HG03108 (cell line): Measurements from ENCODE around the gene MBD5.

Experiments used
- ATAC-seq: cut with Tn5 transposase; IDR thresholded peaks from one replicate; pipeline ENCODE4 v1.9.1; 2021; ENCODE audit warnings: moderate library complexity; ENCODE audit not compliant: unreplicated experiment

MBD5 gene

GRCh38 chr2:148209603-148210002 lies 188.7 kb downstream of the MBD5 start:
- no peak for ATAC-seq

DNA sequence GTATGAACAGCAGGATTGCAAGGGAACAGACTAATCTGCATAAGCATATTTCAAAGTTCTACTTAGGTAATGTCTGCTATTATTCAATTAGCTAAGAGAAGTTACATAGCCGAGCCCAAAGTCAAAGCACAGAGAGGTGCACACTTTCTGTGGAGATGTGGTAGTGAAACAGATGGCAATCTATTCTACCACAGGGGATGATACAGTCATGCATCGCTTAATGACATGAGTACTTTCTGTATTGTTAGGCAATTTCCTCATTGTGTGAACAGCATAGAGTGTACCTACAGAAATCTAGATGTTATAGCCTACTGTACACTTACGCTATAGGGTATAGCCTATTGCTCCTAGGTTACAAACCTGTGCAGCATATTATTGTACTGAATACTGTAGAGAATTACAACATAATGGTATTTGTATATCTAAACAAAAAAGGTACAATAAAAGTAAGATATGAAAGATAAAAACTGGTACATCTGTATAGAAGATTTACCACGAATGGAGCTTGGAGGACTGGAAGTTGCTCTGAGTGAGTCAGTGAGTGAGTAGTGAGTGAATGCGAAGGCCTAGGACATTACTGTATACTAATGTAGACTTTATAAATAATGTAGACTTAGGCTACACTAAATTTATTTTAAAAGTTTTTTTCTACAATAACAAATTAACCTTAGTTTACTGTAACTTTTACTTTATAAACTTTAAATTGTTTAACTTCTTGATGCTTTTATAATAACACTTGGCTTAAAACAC lies 197.6 kb downstream of the MBD5 start:
- no peak for ATAC-seq

- ATAC-seq: no peak
Measured at GRCh38 chr2:148221166-148221565, 200.3 kb downstream of the MBD5 start.

- ATAC-seq: no peak
Measured at GRCh38 chr2:148221926-148222325, 201.0 kb downstream of the MBD5 start.

GRCh38 chr2:148231858-148232257 lies 211.0 kb downstream of the MBD5 start:
- ATAC-seq: no peak

DNA sequence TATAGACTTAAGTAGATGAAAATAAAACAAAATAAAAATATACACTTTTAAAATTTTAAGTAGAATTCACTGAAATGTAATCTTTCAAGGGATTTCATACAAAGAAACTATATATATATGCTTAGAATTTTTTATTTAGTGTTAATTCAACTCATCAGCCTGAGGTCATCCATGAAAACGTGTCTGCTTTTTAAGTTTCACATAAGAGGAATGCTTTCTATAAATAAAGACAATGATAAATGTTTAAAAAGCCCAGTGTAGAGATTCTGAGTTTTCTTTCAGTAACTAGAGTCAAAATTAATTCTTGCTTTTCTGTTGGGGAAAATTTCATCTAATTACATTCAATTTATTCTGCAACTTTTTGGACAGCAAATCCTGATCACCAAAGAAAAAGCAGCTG lies 213.3 kb downstream of the MBD5 start:
- no peak for ATAC-seq

GRCh38 chr2:148237911-148238310 lies 217.0 kb downstream of the MBD5 start:
- ATAC-seq: no peak

GRCh38 chr2:148238561-148238960 lies 217.7 kb downstream of the MBD5 start:
- no peak for ATAC-seq

- ATAC-seq: no peak
Measured at GRCh38 chr2:148240838-148241237, 219.9 kb downstream of the MBD5 start.

DNA sequence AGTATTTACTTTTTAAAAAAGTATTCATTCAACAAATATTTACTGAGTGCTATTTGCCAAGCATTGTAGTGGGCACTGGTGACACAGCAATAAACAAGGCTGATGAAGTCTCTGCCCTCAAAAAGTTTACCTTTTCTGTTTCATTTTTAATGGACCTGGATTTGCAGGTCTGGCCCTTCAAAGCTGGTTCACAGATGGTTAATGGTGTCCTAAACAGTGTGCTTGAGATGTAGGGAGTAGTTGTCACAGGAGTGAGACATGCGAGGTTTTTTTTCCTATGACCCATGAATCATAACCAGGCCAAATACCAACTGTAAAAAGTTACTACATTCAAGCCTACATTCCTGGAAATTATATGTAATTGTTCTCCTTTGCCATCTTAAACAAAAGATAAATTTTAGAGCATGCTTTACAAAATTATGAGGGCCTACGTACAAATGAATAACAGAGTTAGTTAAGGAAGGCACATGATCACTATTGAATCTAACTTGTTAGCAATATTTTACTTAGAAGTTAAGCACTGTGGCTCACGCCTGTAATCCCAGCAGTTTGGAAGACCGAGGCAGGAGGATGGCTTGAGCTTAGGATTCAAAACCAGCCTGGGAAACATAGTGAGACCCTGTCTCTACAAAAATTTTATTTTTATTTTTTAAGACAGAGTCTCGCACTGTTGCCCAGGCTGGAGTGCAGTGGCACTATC lies 223.9 kb downstream of the MBD5 start:
- ATAC-seq: no peak

DNA sequence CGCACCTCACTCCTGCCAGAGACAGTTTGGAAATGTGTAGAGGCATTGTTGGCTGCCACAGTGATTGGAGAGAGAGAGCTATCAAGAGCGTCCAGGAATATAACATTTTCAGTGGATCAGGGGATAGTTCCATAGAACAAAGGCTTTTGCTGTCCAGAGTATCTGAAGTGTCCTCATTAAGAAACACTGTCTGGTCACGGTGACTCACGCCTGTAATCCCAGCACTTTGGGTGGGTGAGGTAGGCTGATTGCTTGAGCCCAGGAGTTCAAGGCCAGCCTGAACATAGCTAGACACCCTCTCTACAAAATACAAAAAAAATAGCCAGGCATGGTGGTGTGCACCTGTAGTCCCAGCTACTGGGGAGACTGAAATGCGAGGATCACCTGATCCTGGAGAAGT lies 231.1 kb downstream of the MBD5 start:
- no peak for ATAC-seq

DNA sequence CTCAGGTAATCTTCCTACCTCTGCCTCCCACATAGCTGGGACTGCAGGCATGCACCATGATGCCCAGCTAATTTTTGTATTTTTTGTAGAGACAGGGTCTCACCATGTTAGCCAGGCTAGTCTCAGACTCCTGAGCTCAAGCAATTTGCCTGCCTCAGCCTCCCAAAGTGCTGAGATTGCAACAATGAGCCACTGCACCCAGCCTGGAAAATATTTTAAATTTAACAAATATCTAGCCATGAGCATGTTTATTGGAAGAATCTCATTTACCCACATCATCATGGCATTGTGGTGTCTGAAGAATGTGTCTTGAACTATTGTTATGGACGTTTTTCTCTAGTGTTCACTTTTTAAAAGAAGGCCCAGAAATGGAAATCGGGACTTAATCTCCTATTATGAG lies 231.8 kb downstream of the MBD5 start:
- ATAC-seq: no peak

DNA sequence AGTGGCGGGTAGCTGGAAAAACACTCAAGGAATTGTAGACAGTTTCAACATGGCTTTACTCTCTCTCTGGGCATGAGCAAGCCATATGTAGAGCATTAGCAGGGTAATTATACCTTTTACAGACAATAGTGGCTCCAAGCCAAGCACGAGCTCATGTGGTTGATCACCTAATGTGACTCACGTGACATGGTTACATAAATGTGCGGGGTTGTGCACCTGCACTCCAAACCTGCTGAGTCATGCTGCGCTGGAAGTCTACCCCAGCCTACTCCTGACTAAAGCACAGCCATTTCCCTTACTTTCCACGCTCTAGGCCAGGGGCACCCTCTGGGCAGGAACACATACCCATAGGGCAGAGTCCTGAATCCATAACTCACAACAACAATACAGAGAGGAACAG lies 232.8 kb downstream of the MBD5 start:
- no peak for ATAC-seq

- ATAC-seq: no peak
Measured at GRCh38 chr2:148255929-148256328, 235.0 kb downstream of the MBD5 start.

GRCh38 chr2:148257276-148257675 lies 236.4 kb downstream of the MBD5 start:
- no peak for ATAC-seq

DNA sequence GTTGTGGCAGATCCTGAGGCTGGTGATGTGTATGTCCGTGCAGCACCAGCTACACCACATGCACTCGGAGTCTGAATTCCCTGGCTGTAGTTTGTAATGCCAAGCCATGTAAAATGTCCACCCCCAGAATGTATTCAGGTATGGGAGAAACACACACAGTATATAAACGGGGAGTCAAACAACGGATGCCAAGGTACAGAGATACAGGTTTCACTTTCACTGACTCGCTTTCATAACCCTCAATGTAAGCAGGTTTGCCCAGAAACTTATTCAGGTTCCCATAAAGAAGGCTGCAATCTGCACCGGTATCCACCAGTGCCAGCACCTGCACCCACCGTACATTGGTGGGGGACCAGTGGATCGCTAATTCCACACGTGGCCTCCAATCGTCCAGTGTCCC lies 237.2 kb downstream of the MBD5 start:
- no peak for ATAC-seq

- ATAC-seq: no peak
Measured at GRCh38 chr2:148259674-148260073, 238.8 kb downstream of the MBD5 start.

- ATAC-seq: no peak
Measured at GRCh38 chr2:148263890-148264289, 243.0 kb downstream of the MBD5 start.

GRCh38 chr2:148273158-148273691 lies 252.3 kb downstream of the MBD5 start:
- ATAC-seq: no peak

DNA sequence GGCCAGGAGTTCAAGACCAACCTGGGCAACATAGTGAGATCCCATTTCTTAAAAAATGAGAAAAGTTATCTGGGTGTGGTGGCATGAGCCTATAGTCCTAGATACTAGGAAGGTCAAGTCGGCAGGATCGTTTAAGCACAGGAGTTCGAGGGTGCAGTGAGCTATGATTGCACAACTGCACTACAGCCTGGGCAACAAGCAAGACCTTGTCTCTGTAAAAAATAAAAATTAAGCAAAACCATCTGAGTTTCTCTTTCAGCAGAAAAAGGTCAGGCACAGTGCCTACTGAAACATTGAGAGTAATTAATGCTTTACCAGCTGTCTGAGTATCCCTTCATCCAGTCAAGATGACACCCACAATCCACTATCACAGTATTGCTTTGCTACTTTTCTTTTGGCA lies 258.3 kb downstream of the MBD5 start:
- ATAC-seq: no peak

DNA sequence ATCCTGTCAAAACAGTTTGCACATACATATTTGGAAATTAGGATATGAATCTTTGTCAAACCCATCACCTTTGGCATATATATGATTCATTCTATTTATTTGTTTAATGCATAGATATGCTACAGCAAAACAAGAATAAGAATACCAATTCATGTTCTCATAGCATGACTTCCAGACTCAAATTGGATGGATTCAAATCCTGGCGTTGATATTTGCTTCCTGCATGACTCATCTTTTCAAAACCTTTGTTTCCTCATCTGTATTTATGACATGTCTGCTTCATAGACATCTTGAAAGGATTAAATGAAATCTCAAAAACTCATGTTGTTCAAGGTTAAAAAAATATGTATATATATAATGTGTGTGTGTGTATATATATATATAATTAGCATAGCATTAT lies 261.3 kb downstream of the MBD5 start:
- ATAC-seq: no peak

DNA sequence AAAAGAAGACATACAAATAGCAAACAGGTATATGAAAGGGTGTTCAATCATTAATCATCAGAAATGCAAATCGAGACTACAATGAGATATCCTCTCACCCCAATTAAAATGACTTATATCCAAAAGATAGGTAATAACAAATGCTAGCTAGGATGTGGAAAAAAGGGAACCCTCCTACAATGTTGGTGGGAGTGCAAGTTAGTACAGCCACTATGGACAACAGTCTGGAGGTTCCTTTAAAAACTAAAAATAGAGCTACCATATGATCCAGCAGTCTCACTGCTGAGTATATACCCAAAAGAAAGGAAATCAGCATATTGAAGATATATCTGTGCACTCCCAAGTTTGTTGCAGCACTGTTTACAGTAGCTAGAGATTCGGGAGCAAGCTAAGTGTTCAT lies 271.5 kb downstream of the MBD5 start:
- no peak for ATAC-seq
